NB4 (cell line): ENCODE results near the gene MEF2C.

Experiments
- DNase-seq: peaks from one replicate; pipeline ENCODE4 v3.0.0; 2010; ENCODE audit warnings: low read depth
- H3K4me3 ChIP-seq: one replicate; pipeline ENCODE4 v1.5.1; 2011; ENCODE audit warnings: mild to moderate bottlenecking, low read depth, low read length, moderate library complexity
- MYC ChIP-seq: IDR thresholded peaks from 2 replicates; pipeline ENCODE4 v1.6.1; 2011; ENCODE audit warnings: low read depth, low read length
- POLR2A ChIP-seq: IDR thresholded peaks from 2 replicates; pipeline ENCODE4 v1.6.1; 2011; ENCODE audit warnings: mild to moderate bottlenecking; ENCODE audit not compliant: insufficient read length; ENCODE audit errors: extremely low read depth
- TF ChIP-seq, protein P1 (sequence below): IDR thresholded peaks from one replicate; pipeline ENCODE4 v1.5.1; 2012; ENCODE audit warnings: low read depth, low read length
- TF ChIP-seq, protein P2 (sequence below): IDR thresholded peaks from 2 replicates; pipeline ENCODE4 v1.6.1; 2011; ENCODE audit warnings: low read depth, low read length

MEF2C gene

DNA sequence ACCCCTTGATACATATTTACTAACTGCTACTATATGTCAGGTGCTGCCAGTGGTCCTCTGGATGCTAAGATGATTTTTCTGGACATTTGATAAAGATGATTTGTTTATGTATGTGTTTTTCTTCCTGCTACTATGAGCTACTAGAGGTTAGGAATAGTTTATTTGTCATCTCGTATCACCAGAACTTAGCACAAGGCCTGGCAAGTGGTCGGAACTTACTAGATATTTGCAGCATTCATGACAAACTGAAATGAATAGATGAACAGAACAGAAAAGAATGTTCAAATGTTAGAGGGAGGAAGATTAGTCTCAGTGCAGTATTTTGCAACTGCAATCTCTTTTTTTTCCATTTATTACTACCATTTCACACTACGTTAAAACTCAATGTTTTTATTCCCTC, 114.6 kb downstream of the MEF2C start:
- no peak overlapping the region for H3K4me3 ChIP-seq
- no peak for DNase-seq
- TF ChIP-seq, protein P1, sequence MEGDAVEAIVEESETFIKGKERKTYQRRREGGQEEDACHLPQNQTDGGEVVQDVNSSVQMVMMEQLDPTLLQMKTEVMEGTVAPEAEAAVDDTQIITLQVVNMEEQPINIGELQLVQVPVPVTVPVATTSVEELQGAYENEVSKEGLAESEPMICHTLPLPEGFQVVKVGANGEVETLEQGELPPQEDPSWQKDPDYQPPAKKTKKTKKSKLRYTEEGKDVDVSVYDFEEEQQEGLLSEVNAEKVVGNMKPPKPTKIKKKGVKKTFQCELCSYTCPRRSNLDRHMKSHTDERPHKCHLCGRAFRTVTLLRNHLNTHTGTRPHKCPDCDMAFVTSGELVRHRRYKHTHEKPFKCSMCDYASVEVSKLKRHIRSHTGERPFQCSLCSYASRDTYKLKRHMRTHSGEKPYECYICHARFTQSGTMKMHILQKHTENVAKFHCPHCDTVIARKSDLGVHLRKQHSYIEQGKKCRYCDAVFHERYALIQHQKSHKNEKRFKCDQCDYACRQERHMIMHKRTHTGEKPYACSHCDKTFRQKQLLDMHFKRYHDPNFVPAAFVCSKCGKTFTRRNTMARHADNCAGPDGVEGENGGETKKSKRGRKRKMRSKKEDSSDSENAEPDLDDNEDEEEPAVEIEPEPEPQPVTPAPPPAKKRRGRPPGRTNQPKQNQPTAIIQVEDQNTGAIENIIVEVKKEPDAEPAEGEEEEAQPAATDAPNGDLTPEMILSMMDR: no peak
- TF ChIP-seq POLR2A: no peak
- no peak for TF ChIP-seq MYC
- TF ChIP-seq, protein P2, sequence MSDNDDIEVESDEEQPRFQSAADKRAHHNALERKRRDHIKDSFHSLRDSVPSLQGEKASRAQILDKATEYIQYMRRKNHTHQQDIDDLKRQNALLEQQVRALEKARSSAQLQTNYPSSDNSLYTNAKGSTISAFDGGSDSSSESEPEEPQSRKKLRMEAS: no peak

DNA sequence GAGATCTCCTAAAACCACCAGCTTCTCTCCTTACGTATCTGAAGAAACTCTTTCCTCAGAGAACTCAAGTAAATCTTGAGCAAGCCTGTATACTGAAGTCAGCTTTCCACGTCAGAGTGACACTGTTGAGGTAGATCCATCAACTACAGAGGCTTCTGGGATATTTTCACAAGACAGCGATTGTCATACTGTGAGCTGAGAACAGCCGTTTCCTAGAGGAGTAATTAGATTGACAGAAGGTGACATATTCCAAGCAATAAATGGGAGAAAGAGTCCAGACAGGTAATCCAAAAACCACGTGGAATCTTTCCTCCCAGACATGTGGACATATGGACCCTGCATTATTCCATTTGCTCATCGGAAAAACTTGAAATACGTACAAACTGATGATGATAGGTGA, 117.2 kb downstream of the MEF2C start:
- TF ChIP-seq, protein P2: no peak
- TF ChIP-seq, protein P1: no peak
- TF ChIP-seq POLR2A: no peak
- no peak for TF ChIP-seq MYC
- DNase-seq: no peak
- no peak overlapping the region for H3K4me3 ChIP-seq

DNA sequence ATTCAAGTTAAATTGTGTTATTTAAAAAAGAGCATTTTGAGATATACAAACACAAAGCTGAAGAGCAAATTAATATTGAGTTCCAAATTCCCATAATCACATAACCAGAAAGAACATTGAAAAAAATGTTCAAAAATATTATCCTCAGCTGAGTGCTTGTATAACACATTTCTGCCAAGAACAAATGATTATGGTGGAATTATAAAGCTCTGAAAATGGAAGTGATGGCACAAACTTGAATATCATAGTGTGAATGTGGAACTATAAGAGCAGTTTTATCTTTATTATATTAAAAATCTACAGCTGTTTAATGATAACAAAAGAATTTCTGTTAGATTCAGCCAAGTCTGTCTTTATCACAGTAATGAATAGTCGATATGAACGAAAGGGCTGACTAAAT, 117.8 kb downstream of the MEF2C start:
- no peak for TF ChIP-seq POLR2A
- TF ChIP-seq, protein P1: no peak
- no peak for TF ChIP-seq MYC
- TF ChIP-seq, protein P2: no peak
- H3K4me3 ChIP-seq: no peak overlapping the region

DNA sequence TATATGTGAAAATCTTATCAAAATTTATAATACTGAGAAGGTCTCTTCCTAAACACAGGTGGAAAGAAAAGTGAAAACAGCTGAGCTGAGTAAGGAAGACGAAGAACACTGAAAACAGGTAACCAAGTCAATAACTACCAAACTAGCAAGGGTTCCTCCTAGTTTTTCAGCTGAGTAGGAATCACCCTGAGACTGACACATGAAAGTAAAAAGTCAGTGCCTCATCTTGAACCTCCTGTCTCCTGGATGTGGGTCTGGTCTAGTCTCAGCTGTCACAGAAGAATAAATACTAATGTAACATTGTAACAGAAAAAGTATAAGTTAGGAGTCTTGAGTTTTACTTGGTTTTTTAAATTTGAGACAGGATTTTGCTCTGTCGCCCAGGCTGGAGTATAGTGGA, 121.0 kb downstream of the MEF2C start:
- no peak overlapping the region for H3K4me3 ChIP-seq
- no peak for DNase-seq
- no peak for TF ChIP-seq POLR2A
- TF ChIP-seq, protein P1: no peak
- no peak for TF ChIP-seq MYC
- TF ChIP-seq, protein P2: no peak

More for the DNA sequence above, 117.8 kb downstream of the MEF2C start:
- no peak for DNase-seq

DNA sequence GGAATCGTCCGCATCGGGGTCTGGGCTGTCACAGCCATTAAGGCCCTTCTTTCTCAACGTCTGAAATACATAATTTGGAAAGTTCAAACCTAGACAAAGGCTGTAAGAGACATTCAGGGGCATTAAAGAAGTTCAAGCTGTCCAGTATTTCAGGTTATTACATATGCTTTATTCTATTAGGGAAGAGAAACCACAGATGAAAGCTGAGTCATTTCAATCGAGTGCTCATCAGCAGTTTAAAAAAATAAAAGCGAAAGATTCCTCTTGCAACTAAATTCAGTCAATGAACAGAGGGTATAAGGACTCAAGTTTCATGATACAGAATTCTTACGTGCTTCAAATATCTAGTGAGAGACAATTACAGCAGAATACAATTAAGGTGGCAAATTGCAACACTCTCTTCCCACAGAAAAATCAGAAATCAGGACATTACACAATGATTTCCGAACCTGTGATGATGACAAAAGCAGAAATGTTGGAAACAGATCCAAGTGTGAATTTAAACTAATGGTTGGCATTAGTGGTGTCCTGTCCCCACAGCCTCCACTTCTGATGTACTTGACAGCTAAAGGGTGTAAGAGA, 121.6 kb downstream of the MEF2C start:
- TF ChIP-seq, protein P1: no peak
- no peak for TF ChIP-seq POLR2A
- H3K4me3 ChIP-seq: no peak overlapping the region
- no peak for DNase-seq

DNA sequence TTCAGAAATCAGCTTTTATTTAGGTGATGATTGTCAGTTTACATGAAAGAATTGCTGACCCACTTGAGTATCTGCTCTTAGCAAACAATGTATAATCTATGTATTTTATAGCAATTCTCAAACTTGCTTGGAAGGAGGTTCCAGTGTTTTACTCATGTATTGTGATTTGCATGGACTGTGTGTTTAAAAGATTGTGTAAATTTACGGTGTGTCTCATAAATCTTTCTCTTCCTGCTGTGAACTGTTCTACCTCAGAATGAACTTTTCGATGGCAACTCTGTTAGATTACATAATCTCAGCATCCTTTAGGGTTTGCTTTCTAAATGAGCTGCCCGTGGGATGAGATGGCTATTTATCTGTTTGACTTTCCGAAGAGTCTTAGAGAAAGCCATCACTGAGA, 122.5 kb downstream of the MEF2C start:
- TF ChIP-seq, protein P1: no peak
- TF ChIP-seq MYC: no peak
- TF ChIP-seq, protein P2: no peak
- TF ChIP-seq POLR2A: no peak
- no peak overlapping the region for H3K4me3 ChIP-seq
- no peak for DNase-seq
